NCI-H226 (cell line): ENCODE results near the gene WWC2.

ENCODE experiments used
- DNase-seq: peaks from one replicate; pipeline ENCODE4 v3.0.0-alpha.2; 2015

Gene WWC2

GRCh38 chr4:183098723-183099536 is at the start of gene WWC2:
Gene WWC2 (plus strand): TSS chr4:183099257. CDS start chr4:183099492, 235 bp downstream.
- peak; percentile 97 for DNase-seq

DNA sequence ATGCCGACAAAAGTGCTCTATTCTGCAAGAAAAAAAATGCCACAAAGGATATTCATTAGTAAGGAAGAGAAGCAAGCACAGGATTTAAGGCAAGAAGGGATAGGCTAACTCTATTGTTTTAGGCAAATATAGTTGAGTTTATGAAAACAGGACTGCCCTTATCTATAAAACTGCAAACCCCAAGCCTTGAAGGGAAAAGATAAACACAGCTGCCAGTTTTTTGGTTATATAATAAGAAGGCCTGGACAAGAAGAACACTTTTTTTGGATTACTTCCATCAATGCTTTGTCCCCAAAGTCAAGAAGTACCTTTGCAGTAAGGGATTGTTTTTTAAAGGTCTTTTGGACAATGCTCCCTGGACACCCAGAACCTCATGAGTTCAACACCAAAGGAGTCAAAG is 45.4 kb upstream of the WWC2 start:
- no peak for DNase-seq

DNA sequence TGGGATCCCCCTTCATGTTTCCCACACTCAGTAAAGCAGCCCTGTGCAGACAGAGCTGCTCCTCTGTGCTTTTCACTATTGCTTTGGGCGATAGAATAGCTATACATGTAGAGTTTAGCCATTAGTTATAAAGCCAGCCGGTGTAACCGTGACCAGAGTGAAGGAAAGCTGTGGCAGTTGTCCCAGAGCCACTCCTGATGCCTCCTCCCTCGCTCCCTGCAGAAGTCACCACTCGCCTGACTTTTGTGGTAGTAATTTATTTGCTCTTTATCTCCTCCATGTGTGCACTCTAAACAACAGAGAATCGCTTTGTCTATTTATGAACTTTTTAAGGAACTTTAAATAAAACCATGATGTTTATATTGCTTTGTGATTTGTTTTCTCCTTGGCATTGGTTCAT is 41.8 kb upstream of the WWC2 start:
- DNase-seq: no peak

DNA sequence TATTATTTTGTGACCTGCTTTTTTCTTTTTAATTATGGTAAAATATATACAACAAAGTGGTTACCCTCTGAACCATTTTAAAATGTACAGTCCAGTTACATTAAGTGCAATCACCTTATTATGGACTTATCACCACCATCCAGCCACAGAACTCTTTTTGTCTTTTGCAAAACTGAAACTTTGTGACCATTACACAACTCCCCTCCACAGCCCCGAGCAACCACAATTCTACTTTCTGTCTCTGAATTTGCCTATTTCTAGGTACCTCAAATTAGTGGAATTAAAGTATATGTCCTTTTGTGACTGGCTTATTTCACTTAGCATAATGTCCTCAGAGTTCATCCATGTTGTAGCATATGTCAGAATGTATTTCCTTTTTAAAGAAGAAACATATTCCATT is 39.3 kb upstream of the WWC2 start:
- DNase-seq: no peak

DNA sequence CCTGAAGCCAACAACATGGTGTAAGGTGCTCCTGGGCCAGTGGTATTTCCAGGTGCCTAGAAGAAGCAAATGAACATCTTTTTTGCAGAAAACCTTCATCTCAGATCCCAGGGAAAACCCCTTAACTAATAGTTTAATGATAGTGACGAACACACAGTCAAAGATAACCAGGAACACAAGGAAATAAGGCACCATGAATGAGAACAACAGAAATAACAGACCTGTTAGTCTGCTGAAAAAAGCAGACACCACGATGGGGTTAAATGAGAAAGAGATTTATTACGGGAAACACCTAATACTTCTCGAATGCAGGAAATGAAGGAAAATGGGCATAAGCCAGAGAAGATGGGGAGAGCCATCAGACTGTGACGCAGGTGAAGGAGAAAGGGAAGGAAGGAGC is 30.6 kb upstream of the WWC2 start:
- no peak for DNase-seq

- DNase-seq: no peak
Measured at GRCh38 chr4:183071222-183071621, 27.8 kb upstream of the WWC2 start.

GRCh38 chr4:183072176-183072575 is 26.9 kb upstream of the WWC2 start:
- no peak for DNase-seq

GRCh38 chr4:183073838-183074145 is 25.3 kb upstream of the WWC2 start:
- no peak for DNase-seq

DNA sequence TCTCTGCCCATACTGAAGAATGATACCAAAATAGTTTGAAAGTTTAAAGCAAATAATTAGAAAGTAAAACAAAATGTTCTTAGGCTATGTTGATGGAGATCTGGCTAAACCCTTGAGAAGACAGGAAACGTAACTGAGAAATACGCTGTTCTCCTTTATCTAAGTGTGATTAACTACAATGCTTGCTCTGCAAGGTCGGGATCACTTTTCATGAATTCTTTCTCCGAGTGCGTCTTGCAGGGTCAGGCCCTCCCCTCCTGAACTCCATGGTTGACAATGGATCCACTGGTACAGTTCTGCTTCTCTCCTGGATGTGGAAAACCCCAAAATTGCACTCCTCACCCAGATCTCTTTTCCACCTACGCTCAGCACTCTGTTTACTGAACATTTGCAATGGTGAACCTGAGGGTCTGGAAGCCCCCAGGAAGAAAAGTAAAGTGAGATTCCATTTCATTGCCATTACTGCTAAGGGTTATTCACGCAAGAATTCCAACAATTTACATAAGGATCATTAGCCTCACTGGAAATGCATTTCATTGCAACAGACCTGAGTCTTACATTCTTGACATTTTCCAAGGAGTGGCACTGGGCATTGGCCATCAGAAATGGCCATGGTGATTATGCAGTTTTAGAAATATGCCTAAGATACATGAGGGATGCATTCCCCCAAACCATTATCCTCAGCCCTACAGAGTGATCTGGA is 24.6 kb upstream of the WWC2 start:
- peak; percentile 61 for DNase-seq

- no peak for DNase-seq
Measured at GRCh38 chr4:183078634-183079033, 20.4 kb upstream of the WWC2 start.

GRCh38 chr4:183080372-183081115 is 18.5 kb upstream of the WWC2 start:
- no peak for DNase-seq

- DNase-seq: no peak
Measured at GRCh38 chr4:183081116-183081469, 18.0 kb upstream of the WWC2 start.

DNA sequence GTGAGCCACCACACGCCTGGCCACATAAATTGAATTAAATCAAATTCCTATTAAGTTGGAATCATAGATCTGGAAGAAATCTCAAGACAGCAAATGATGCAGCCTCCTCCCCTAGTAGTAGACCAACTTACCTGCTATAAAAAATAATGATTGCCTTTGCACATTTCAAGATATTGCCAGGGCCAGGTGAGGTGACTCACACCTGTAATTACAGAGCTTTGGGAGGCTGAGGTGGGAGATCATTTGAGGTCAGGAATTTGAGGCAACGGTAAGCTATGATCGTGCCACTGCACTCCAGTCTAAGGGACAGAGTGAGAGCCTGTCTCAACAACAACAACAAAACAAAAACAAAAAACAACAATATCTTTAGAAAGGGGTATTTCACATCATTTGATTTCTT is 17.0 kb upstream of the WWC2 start:
- DNase-seq: no peak

DNA sequence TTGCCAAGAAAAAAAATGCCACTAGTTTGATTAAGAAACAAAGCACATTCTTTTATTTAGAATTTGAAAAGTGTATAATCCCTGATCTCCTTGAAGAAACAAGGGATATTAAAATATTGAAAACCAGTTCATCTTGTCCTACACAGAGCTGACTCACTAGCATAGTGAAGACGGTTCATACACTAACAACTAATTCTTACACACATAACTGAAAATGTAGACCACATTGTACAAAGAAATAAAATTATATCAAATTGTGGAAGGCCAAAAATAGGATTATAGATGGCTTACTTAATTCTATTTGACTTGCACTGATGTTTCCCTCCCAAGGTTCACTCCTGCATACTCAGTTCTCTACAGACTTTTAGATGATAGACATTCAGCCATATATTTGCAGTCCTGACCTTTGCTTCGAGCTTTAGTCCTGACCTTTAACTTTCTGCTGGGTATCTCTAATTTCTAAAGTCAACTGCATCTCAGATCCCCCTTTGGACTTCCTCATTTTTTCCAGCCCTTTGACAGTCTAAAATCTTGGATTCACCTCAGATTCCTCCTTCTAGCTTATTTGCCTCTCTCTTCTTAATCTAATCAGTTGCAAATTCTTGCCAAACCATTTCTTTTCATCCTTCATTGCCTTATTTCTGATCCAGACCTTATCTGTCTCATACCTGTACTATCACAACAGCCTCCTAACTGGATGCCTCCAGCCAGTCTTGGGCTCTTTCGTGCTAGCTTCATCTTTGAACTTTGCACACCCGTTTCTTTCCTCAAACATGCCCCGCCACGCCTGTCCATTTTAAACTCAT is 4.5 kb upstream of the WWC2 start:
- peak; percentile 29 for DNase-seq

GRCh38 chr4:183095199-183095512 is 3.9 kb upstream of the WWC2 start:
- DNase-seq: no peak

DNA sequence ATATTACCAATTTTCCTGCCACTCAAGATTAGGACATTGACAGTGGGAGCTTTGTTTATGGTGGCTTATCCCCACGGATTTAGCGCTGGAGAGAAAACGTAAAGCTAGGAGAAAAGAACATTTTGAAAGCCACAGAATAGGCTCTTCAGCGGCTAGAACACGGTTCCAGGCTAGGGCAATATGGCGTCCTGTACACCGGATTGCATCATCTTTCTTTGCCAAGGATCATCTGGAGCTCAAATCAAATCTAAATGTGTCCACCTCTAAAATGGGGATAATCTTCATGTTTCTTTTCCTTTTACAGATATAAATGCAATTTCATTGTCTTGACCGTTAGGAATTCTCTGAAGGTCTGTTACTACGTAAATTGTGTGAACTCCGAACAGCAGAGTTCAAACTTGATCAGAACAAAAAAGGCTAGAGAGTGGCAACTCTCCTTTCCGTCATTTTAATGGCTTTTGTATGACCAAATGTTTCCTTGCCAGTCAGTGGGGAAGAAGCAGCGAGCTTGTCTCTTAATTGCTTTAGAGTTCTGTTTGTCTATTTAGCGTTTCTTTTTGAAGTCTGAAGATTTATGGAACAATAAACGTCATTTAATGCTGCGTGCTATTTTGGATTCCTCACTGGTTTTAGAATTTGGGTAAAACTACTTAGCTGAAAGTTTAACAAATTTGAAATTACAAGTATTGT is 2.6 kb upstream of the WWC2 start:
- no peak for DNase-seq

- DNase-seq: no peak
Measured at GRCh38 chr4:183097231-183098018, 1.6 kb upstream of the WWC2 start.

DNA sequence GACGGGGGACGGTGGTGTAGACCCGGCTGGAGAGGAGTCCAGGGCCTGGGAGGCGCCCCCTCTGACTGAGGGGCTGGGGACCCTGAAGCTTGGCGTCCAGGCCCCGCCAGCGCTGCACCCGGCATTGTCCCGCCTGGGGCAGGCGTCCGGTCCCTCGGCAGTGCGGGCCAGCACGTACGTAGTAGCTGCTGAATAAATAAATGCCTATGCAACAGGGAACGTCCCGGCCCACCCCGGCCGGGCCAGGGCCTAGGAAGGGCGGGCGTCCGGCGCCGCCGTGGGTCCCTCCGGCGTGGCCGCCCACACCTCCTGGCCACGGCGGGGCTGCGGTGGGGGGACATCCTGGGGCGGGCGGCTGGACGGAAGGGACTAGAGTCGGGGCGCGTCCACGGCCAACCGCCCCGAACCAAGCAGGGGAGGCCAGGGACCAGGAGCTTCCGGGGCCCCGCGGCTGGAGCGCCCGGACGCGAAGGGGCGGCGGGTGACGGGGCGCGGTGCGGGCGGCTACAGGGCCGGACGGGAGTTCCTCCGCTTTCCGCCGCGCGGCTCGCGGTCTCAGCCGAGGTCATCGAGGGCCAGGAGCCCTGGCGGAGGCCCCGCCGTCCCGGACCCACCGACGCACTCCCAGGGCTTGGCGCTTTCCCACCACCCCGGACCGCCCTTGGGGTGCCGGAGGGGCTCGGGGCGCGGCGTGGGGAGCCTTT is 886 bp upstream of the WWC2 start:
- DNase-seq: no peak

- DNase-seq: no peak
Measured at GRCh38 chr4:183099537-183100297, 660 bp downstream of the WWC2 start.

DNA sequence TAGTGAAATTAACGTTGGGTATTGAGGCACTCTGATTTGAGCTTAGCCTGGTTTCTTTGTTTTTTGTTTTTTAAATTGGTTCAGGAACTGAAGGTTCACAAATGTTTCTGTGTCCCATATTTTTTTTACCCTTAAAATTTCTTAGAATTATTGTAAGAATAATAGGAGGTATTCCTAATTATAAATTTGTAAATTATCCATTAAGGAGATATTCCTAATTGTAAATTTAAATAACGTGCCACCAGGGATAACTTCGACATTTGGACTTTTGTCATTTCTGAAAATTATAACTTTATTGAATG is 1.2 kb downstream of the WWC2 start:
- DNase-seq: no peak

GRCh38 chr4:183100827-183101226 is 1.8 kb downstream of the WWC2 start:
- no peak for DNase-seq
